Uterus (tissue), 4 donors: ENCODE measurements around the gene PLP1. TPM values are rescaled to one million over a fixed set of nuclear protein-coding genes. Genes with fewer than 3 reads are reported as not detected.

Experiments
- DNase-seq, 2 donors: peaks; one replicate each; pipeline ENCODE4 v3.0.0-alpha.2; 2019 to 2020
- H3K27ac ChIP-seq, 2 donors: fragments of 200-600 bp; sonication (generic); 1 replicate in 1 of 2; 2 replicates in 1 of 2; pipeline ENCODE4 v1.5.1; 2016 to 2018
- H3K27me3 ChIP-seq, 2 donors: fragments of 200-600 bp; sonication (generic); one replicate each; pipeline ENCODE4 v1.5.1; 2018 to 2019; ENCODE audit warnings: control low read depth in 1 of 2
- H3K36me3 ChIP-seq, 2 donors: fragments of 200-600 bp; sonication (generic); one replicate each; pipeline ENCODE4 v1.5.1; 2019; ENCODE audit warnings: control low read depth in 1 of 2
- H3K4me1 ChIP-seq, 2 donors: fragments of 200-600 bp; sonication (generic); one replicate each; pipeline ENCODE4 v1.5.1; 2018 to 2019; ENCODE audit warnings: control low read depth in 1 of 2
- H3K4me3 ChIP-seq, 2 donors: fragments of 200-600 bp; sonication (generic); 1 replicate in 1 of 2; 2 replicates in 1 of 2; pipeline ENCODE4 v1.5.1; 2018 to 2019; ENCODE audit warnings: mild to moderate bottlenecking in 1 of 2
- H3K9me3 ChIP-seq, 2 donors: fragments of 200-600 bp; sonication (generic); one replicate each; pipeline ENCODE4 v1.5.1; 2019; ENCODE audit warnings: control low read depth in 1 of 2
- CTCF ChIP-seq, 4 experiments: fragments of 200-600 bp in 2 of 4; fragments of 450-650 bp in 2 of 4; sonication (generic) in 2 of 4; IDR thresholded peaks; one replicate each; pipeline ENCODE4 v1.5.1; 2016 to 2019; ENCODE audit warnings: antibody characterized with exemption in 4 of 4, mild to moderate bottlenecking in 2 of 4, moderate library complexity in 1 of 4
- POLR2A ChIP-seq, 2 donors: fragments of 450-650 bp; IDR thresholded peaks; one replicate each; pipeline ENCODE4 v1.6.1; 2016; ENCODE audit warnings: antibody characterized with exemption in 2 of 2, mild to moderate bottlenecking in 1 of 2, moderate library complexity in 1 of 2
- intact Hi-C: fragments of 100-400 bp; cut with DNase I; formaldehyde crosslinking; loops from one replicate; pipeline ENCODE4 v1.15.1; 2023; ENCODE audit warnings: low total_unique reads
- total RNA-seq, 4 donors: library from RNA; depleted of rRNA in 3 of 4; stranded (reverse); fragments of >200 nt in 3 of 4; gene quantifications; one replicate each; pipeline versions ENCODE4 v1.1.0 to v1.2.4, GENCODE V29; 2014 to 2023
- donor health status: DM: yes; HTN: yes; CAD: no.

PLP1 gene
- total RNA-seq, 4 donors from 2014 or later = 0.88 to 41.0 (median 2.0) TPM

DNA sequence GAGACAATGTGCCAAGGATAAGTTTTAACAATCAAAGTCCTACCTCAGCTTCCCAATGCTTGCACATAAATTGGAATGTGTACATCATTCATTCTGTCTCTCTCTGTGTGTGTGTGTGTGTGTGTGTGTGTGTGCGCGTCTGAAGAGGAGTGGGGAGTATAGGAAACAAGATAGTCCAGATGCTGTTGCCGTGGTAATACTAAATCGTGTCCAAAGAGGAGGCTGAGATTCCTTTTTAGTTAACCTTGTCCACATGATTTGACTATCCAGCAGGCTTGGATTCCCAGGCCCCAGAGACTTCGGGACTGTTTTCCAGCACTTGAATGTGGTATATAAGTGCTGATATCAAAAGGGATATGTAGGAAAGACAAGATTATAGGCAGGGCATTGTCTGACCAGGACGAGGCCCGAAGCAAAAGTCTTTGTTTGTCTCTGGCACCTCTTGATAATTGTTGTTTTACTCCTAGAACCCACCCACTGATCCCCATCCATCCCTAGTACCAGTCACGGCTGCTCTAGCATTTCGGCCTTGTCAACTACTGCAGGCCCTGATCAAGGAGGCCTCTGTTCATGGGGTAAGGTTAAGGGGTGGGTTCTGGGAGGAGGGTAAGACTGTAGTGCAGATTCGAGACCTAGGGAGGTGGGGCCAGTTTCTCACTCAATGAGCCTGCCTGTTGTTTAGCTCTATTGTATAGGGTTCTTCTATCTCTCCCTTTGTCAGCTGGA lies 3.9 kb downstream of the PLP1 start:
- TF ChIP-seq POLR2A (IDR thresholded peaks at IDR 0.05) = no peak
- no peak for TF ChIP-seq CTCF (IDR thresholded peaks at IDR 0.05)
- Histone ChIP-seq H3K9me3 (no peaks in the 10 kb centered on the region), H3K27me3 (no peaks in the 10 kb centered on the region), H3K27ac (no peak overlapping the region), H3K4me1 (no peaks in the 10 kb centered on the region), H3K36me3 (no peaks in the 10 kb centered on the region), H3K4me3 (no peak overlapping the region)
- no peak for DNase-seq
- intact Hi-C loops = no loop called here

DNA sequence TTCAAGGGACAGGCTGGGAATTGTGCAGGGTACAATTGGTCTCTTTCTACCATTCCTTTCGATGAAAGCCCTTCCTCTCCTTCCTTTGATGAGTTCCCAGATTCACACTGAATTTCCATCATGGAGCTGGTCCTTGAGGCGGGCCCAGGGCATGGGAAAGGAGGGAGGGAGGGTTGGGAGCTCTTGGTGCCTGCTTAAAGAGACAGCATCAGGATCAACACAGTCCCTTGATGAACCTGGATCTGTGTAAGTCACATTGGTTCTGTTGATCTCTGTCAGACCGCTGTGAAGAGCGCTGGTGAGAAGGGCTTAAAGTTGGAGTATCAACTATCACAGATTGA lies 4.4 kb downstream of the PLP1 start:
- no peak overlapping the region for H3K4me3 ChIP-seq
- DNase-seq = no peak
- H3K36me3 ChIP-seq = no peaks in the 10 kb centered on the region
- H3K27me3 ChIP-seq = no peaks in the 10 kb centered on the region
- no peak overlapping the region for H3K27ac ChIP-seq
- H3K9me3 ChIP-seq = no peaks in the 10 kb centered on the region
- no peaks in the 10 kb centered on the region for H3K4me1 ChIP-seq
- TF ChIP-seq POLR2A (IDR thresholded peaks at IDR 0.05) (no peak), CTCF (IDR thresholded peaks at IDR 0.05) (no peak)
- intact Hi-C loops = no loop called here

DNA sequence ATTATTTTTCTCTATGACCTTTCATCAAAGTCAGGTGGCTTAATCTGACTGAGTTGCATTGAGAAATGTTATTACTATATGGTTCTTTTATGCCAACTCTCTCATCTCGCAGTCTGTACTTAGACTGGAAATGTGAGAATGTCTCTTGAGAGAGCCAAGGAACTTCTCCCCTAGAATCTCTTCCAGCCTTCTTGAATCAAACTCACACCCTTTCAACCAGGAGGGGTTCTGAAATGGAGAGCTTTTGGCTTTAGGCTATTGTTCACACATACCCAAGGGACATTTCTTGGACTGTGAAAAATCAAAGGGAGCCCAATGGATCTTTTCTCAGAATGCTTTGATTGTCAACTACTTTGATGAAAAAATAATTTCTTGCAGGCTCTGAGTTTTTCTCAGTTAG lies 5.1 kb downstream of the PLP1 start:
- Histone ChIP-seq H3K27me3 (no peaks in the 10 kb centered on the region), H3K27ac (no peak overlapping the region), H3K4me1 (no peaks in the 10 kb centered on the region), H3K4me3 (no peak overlapping the region), H3K36me3 (no peaks in the 10 kb centered on the region), H3K9me3 (no peaks in the 10 kb centered on the region)
- TF ChIP-seq CTCF (IDR thresholded peaks at IDR 0.05) (no peak), POLR2A (IDR thresholded peaks at IDR 0.05) (no peak)
- no peak for DNase-seq
- intact Hi-C loops = no loop called here

GRCh38 chrX:103782640-103783039 lies 6.0 kb downstream of the PLP1 start:
- H3K27ac ChIP-seq = no peak overlapping the region
- intact Hi-C loops = no loop called here
- no peaks in the 10 kb centered on the region for H3K36me3 ChIP-seq
- no peak for DNase-seq
- H3K4me3 ChIP-seq = no peak overlapping the region
- no peak for TF ChIP-seq POLR2A (IDR thresholded peaks at IDR 0.05)
- no peak for TF ChIP-seq CTCF (IDR thresholded peaks at IDR 0.05)
- no peaks in the 10 kb centered on the region for H3K27me3 ChIP-seq
- H3K4me1 ChIP-seq = no peaks in the 10 kb centered on the region
- no peaks in the 10 kb centered on the region for H3K9me3 ChIP-seq

DNA sequence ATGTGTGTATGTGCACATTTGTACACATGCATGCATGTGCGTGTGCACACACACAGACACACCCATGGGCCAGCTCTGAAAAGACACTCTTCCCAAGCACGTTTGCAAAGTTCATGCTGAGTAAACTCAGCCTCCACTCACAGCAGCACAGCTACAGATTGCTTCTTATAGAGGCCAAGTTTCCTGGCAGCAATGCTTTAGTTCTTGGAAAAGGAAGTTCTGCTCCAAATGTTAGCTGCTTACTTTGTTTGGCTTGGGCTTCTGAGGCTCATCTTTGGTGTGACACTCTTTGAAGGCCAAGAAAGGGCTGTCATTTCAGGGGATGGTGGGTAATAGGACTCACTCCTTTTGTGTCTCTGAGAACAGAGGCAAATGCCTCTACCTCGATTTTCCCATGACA lies 6.6 kb downstream of the PLP1 start:
- no peaks in the 10 kb centered on the region for H3K27me3 ChIP-seq
- no peak for TF ChIP-seq CTCF (IDR thresholded peaks at IDR 0.05)
- TF ChIP-seq POLR2A (IDR thresholded peaks at IDR 0.05) = no peak
- no peak for DNase-seq
- intact Hi-C loops = no loop called here
- H3K36me3 ChIP-seq = no peaks in the 10 kb centered on the region
- no peaks in the 10 kb centered on the region for H3K4me1 ChIP-seq
- no peak overlapping the region for H3K4me3 ChIP-seq
- H3K27ac ChIP-seq = no peak overlapping the region
- H3K9me3 ChIP-seq = no peaks in the 10 kb centered on the region
